Body of pancreas (tissue), 4 donors: ENCODE measurements around the gene LOXHD1.

Experiments used
- CTCF ChIP-seq, 7 experiments: fragments of 450-650 bp in 4 of 7; fragments of 200-600 bp in 3 of 7; sonication (generic) in 3 of 7; IDR thresholded peaks; one replicate each; pipeline ENCODE4 v1.5.1; 2016 to 2019; ENCODE audit warnings: antibody characterized with exemption in 7 of 7
- POLR2A ChIP-seq, 3 donors: fragments of 450-650 bp; IDR thresholded peaks; one replicate each; pipeline ENCODE4 v1.6.1; 2016; ENCODE audit warnings: antibody characterized with exemption in 3 of 3, mild to moderate bottlenecking in 2 of 3

- no peak for TF ChIP-seq CTCF (IDR thresholded peaks at IDR 0.05)
- TF ChIP-seq POLR2A (IDR thresholded peaks at IDR 0.05), result no peak
These were observed 67.9 kb downstream of the LOXHD1 start for GRCh38 chr18:46588971-46589660.
